Activated CD4-positive, CD25-positive, alpha-beta regulatory T cell treated with anti-CD3 and anti-CD28 coated beads, Interleukin-2, amount 50 U/mL, for 72 hours (primary cell): ENCODE measurements around the gene POTEJ.
"Not testable (repeated sequence)": the region's sequence is repeated elsewhere in the genome, so short reads cannot be mapped to it uniquely, and the experiment has no call there.

Experiments
- DNase-seq: peaks from one replicate; pipeline ENCODE4 v3.0.0; 2021

Gene POTEJ

GRCh38 chr2:130608276-130609001 lies 2.8 kb upstream of the POTEJ start:
- DNase-seq, result not testable (repeated sequence)

GRCh38 chr2:130609002-130609920 lies 2.0 kb upstream of the POTEJ start:
- not testable (repeated sequence) for DNase-seq

GRCh38 chr2:130610486-130610885 lies 754 bp upstream of the POTEJ start:
- DNase-seq, result not testable (repeated sequence)

GRCh38 chr2:130628784-130629475 lies 17.7 kb downstream of the POTEJ start:
- not testable (repeated sequence) for DNase-seq

- not testable (repeated sequence) for DNase-seq
Observed at GRCh38 chr2:130638973-130639372, 27.7 kb downstream of the POTEJ start.

GRCh38 chr2:130641688-130642087 lies 30.4 kb downstream of the POTEJ start:
- DNase-seq, result not testable (repeated sequence)

- not testable (repeated sequence) for DNase-seq
Observed at GRCh38 chr2:130649285-130649684, 38.0 kb downstream of the POTEJ start.

- not testable (repeated sequence) for DNase-seq
Observed at GRCh38 chr2:130664506-130664905, 53.3 kb downstream of the POTEJ start.

- not testable (repeated sequence) for DNase-seq
Observed at GRCh38 chr2:130665596-130665995, 54.4 kb downstream of the POTEJ start.

- DNase-seq, result not testable (repeated sequence)
Observed at GRCh38 chr2:130667516-130667915, 56.3 kb downstream of the POTEJ start.

GRCh38 chr2:130670026-130670745 lies 58.9 kb downstream of the POTEJ start:
- not testable (repeated sequence) for DNase-seq

- not testable (repeated sequence) for DNase-seq
Observed at GRCh38 chr2:130692041-130692770, 81.0 kb downstream of the POTEJ start.

GRCh38 chr2:130693474-130693873 lies 82.2 kb downstream of the POTEJ start:
- not testable (repeated sequence) for DNase-seq

GRCh38 chr2:130703250-130703649 lies 92.0 kb downstream of the POTEJ start:
- not testable (repeated sequence) for DNase-seq
